Measurements from ENCODE around the gene NGLY1. TPM values are rescaled to one million over a fixed set of nuclear protein-coding genes. Genes with fewer than 3 reads are reported as not detected.
A peak's percentile ranks its signal among the peaks of the same experiment; 100 is the strongest.

NGLY1 gene
- total and polyA plus RNA-seq, 2 donors from 2014 or later = 22.6 to 32.0 TPM

DNA sequence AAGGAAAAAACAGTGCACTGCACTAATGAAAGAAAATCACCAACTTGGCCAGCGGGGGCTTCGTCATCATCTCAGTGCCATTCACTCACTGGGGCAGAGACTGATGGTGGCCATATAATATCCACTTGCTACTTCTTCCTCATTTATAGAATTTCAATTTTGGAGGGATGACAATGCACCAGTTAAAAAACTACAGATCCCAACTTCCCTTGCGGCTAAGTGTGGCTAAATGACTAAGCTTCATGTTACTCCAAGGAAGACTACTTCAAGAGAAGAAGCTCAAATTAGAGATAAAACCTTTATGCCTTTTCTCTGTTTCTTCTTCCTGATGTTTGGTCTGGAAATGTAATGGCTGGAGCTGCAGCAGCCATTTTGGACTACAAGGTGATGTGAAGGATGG lies 38.8 kb downstream of the NGLY1 start:
- DNase-seq = no peak
- TF ChIP-seq, protein P1, sequence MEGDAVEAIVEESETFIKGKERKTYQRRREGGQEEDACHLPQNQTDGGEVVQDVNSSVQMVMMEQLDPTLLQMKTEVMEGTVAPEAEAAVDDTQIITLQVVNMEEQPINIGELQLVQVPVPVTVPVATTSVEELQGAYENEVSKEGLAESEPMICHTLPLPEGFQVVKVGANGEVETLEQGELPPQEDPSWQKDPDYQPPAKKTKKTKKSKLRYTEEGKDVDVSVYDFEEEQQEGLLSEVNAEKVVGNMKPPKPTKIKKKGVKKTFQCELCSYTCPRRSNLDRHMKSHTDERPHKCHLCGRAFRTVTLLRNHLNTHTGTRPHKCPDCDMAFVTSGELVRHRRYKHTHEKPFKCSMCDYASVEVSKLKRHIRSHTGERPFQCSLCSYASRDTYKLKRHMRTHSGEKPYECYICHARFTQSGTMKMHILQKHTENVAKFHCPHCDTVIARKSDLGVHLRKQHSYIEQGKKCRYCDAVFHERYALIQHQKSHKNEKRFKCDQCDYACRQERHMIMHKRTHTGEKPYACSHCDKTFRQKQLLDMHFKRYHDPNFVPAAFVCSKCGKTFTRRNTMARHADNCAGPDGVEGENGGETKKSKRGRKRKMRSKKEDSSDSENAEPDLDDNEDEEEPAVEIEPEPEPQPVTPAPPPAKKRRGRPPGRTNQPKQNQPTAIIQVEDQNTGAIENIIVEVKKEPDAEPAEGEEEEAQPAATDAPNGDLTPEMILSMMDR (IDR thresholded peaks at IDR 0.05; ENCODE audit: borderline replicate concordance, extremely low read depth, insufficient read depth) = no peak
- FAIRE-seq = no peak
- H3K36me3 ChIP-seq (ENCODE audit: control insufficient read depth in 2 of 3, insufficient read depth in 3 of 3, low read length in 3 of 3) = peaks cover 0 to 1% (median 0%) of the 10 kb centered on the region in 3 donors
- H3K27ac ChIP-seq (ENCODE audit: low read depth in 2 of 2, low read length in 2 of 2) = no peak overlapping the region
- H3K4me3 ChIP-seq (ENCODE audit: low read length in 3 of 3) = no peak overlapping the region
- no peaks in the 10 kb centered on the region for H3K4me1 ChIP-seq (ENCODE audit: control insufficient read depth in 2 of 3, insufficient read depth in 2 of 3, low read depth in 1 of 3, low read length in 3 of 3)
- intact Hi-C loops (cut with DNase I) = no loop called here
- no peaks in the 10 kb centered on the region for H3K9me3 ChIP-seq (ENCODE audit: control insufficient read depth in 2 of 3, insufficient read depth in 1 of 3, low read length in 3 of 3)
- H3K9ac ChIP-seq (ENCODE audit: low read length in 3 of 3) = no peak overlapping the region
- H3K27me3 ChIP-seq (ENCODE audit: control insufficient read depth, insufficient read depth, low read length) = no peaks in the 10 kb centered on the region

DNA sequence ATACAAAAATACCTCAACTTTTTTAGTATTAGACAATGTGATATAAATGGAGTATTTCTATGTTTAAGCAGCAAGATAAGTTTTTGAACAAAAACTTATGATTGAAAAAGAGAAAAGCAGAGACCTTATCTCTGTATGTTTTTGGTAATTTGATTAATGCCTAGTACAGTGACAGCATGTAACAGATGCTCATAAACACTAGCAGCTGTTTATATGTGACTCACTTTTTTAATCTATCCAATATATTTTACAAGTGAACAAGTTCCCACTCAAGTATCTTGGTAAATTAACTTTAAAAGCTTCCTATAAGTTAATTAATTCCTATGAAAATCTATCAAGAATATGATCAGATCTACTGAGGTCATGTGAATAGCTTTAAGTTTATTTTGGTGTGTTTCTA lies 55.1 kb downstream of the NGLY1 start:
- no peak overlapping the region for H3K27ac ChIP-seq (ENCODE audit: low read depth in 2 of 2, low read length in 2 of 2)
- H3K9me3 ChIP-seq (ENCODE audit: control insufficient read depth in 2 of 3, insufficient read depth in 1 of 3, low read length in 3 of 3) = no peaks in the 10 kb centered on the region
- no peaks in the 10 kb centered on the region for H3K27me3 ChIP-seq (ENCODE audit: control insufficient read depth, insufficient read depth, low read length)
- no peak overlapping the region for H3K9ac ChIP-seq (ENCODE audit: low read length in 3 of 3)
- no peak overlapping the region for H3K4me3 ChIP-seq (ENCODE audit: low read length in 3 of 3)
- no peaks in the 10 kb centered on the region for H3K4me1 ChIP-seq (ENCODE audit: control insufficient read depth in 2 of 3, insufficient read depth in 2 of 3, low read depth in 1 of 3, low read length in 3 of 3)
- no peak for DNase-seq
- TF ChIP-seq, protein P1 (IDR thresholded peaks at IDR 0.05; ENCODE audit: borderline replicate concordance, extremely low read depth, insufficient read depth) = no peak
- no peak for FAIRE-seq
- intact Hi-C loops (cut with DNase I) = no loop called here
- peaks cover 3 to 11% (median 8%) of the 10 kb centered on the region in 3 donors for H3K36me3 ChIP-seq (ENCODE audit: control insufficient read depth in 2 of 3, insufficient read depth in 3 of 3, low read length in 3 of 3)

DNA sequence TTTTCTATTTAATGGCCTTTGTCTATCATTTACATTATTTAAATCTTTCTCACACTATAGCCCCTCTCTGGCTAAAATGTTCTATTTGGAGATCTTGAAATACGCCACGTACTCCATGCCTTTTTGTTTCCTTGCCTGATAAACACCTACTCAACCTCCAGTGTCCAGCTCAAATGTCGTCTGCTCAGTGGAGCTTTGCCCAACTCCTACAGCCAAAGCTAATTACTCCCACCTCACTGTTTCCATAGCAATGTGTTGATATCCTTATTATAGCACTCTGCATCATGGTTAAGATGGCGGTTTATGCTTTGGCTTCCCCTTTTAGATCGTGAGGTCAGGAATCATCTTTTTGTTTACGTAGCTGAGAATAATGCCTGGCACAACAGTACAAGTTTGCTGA lies 55.9 kb downstream of the NGLY1 start:
- TF ChIP-seq, protein P1 (IDR thresholded peaks at IDR 0.05; ENCODE audit: borderline replicate concordance, extremely low read depth, insufficient read depth) = no peak
- H3K4me1 ChIP-seq (ENCODE audit: control insufficient read depth in 2 of 3, insufficient read depth in 2 of 3, low read depth in 1 of 3, low read length in 3 of 3) = no peaks in the 10 kb centered on the region
- peaks cover 2 to 7% (median 5%) of the 10 kb centered on the region in 3 donors for H3K36me3 ChIP-seq (ENCODE audit: control insufficient read depth in 2 of 3, insufficient read depth in 3 of 3, low read length in 3 of 3)
- no peak overlapping the region for H3K9ac ChIP-seq (ENCODE audit: low read length in 3 of 3)
- peak in 2 of 5 donors; percentile 12 to 32 for DNase-seq
- H3K27ac ChIP-seq (ENCODE audit: low read depth in 2 of 2, low read length in 2 of 2) = no peak overlapping the region
- no peak overlapping the region for H3K4me3 ChIP-seq (ENCODE audit: low read length in 3 of 3)
- H3K27me3 ChIP-seq (ENCODE audit: control insufficient read depth, insufficient read depth, low read length) = no peaks in the 10 kb centered on the region
- intact Hi-C loops (cut with DNase I) = no loop called here
- no peaks in the 10 kb centered on the region for H3K9me3 ChIP-seq (ENCODE audit: control insufficient read depth in 2 of 3, insufficient read depth in 1 of 3, low read length in 3 of 3)
- FAIRE-seq = no peak

GRCh38 chr3:25725810-25726209 lies 57.4 kb downstream of the NGLY1 start:
- Histone ChIP-seq H3K27me3 (ENCODE audit: control insufficient read depth, insufficient read depth, low read length) (no peaks in the 10 kb centered on the region), H3K36me3 (ENCODE audit: control insufficient read depth in 2 of 3, insufficient read depth in 3 of 3, low read length in 3 of 3) (peaks cover 0 to 5% (median 2%) of the 10 kb centered on the region in 3 donors), H3K9ac (ENCODE audit: low read length in 3 of 3) (no peak overlapping the region), H3K4me3 (ENCODE audit: low read length in 3 of 3) (no peak overlapping the region), H3K27ac (ENCODE audit: low read depth in 2 of 2, low read length in 2 of 2) (no peak overlapping the region), H3K9me3 (ENCODE audit: control insufficient read depth in 2 of 3, insufficient read depth in 1 of 3, low read length in 3 of 3) (no peaks in the 10 kb centered on the region), H3K4me1 (ENCODE audit: control insufficient read depth in 2 of 3, insufficient read depth in 2 of 3, low read depth in 1 of 3, low read length in 3 of 3) (no peaks in the 10 kb centered on the region)
- FAIRE-seq (no peak), DNase-seq (no peak)
- TF ChIP-seq, protein P1 (IDR thresholded peaks at IDR 0.05; ENCODE audit: borderline replicate concordance, extremely low read depth, insufficient read depth) = no peak
- intact Hi-C loops (cut with DNase I) = no loop called here
